HCT116 (cell line): ENCODE results near the gene PMS1. TPM values are rescaled to one million over a fixed set of nuclear protein-coding genes. Genes with fewer than 3 reads are reported as not detected.

Experiments
- ATAC-seq: fragments of 200-7000 bp; cut with Tn5 transposase; 2 replicates; pipeline ENCODE4 v1.9.1; 2020; ENCODE audit warnings: mild to moderate bottlenecking, moderate library complexity
- BruUV-seq: library from RNA; stranded (reverse); fragments of 400-500 nt; replicated peaks from 2 replicates; lab custom pipeline; 2021; lab: Mats Ljungman, UMichigan
- CTCF ChIA-PET: fragments of 300-600 bp; sonication (Branson Sonifier 250); formaldehyde crosslinking; loops from one replicate; lab custom pipeline; 2021; ENCODE audit warnings: antibody characterized with exemption; lab: Charles Lee
- POLR2A ChIA-PET: fragments of 300-600, 350-600 bp; sonication (Branson Sonifier 250); formaldehyde crosslinking; loops from one replicate; lab custom pipeline; 2021; ENCODE audit warnings: antibody characterized with exemption; lab: Charles Lee
- RAD21 ChIA-PET, 2 experiments: fragments of 300-600 bp; sonication (Branson Sonifier 250); formaldehyde crosslinking; loops; one replicate each; lab custom pipeline; 2023; ENCODE audit warnings: low total read pairs in 2 of 2; ENCODE audit not compliant: uncharacterized antibody in 2 of 2, unreplicated experiment in 2 of 2, low non-redundant PET in 1 of 2; lab: Charles Lee
- DNase-seq: peaks from one replicate; pipeline ENCODE4 v3.0.0-alpha.2; 2010; ENCODE audit warnings: low read depth, low spot score
- H2AFZ ChIP-seq: fragments of 200-600 bp; shearing (Covaris generic), sonication (generic); 2 replicates; pipeline ENCODE4 v1.6.1; 2017; ENCODE audit warnings: low read depth, mixed run types, mixed read lengths, antibody characterized with exemption, low read length; ENCODE audit not compliant: poor library complexity, severe bottlenecking
- H3K27ac ChIP-seq: 2 replicates; pipeline ENCODE4 v1.5.1; 2012; ENCODE audit warnings: low read depth, low read length
- H3K27me3 ChIP-seq: fragments of 200-600 bp; sonication (generic); 2 replicates; pipeline ENCODE4 v1.6.1; 2016; ENCODE audit warnings: mixed run types, low read length, mixed read lengths; ENCODE audit not compliant: insufficient read depth
- H3K36me3 ChIP-seq, 2 experiments: fragments of 200-500 bp in 1 of 2; fragments of 200-600 bp in 1 of 2; sonication (Bioruptor generic) in 1 of 2; sonication (generic) in 1 of 2; 2 replicates each; pipeline versions ENCODE4 v1.5.1 to v1.6.1; 2014 to 2016; ENCODE audit warnings: low read length in 2 of 2, inconsistent platforms in 1 of 2, mixed read lengths in 1 of 2, mixed run types in 1 of 2; ENCODE audit not compliant: insufficient read depth in 2 of 2, control insufficient read depth in 1 of 2
- H3K4me1 ChIP-seq, 2 experiments: fragments of 200-600 bp in 1 of 2; sonication (generic) in 1 of 2; 2 replicates each; pipeline versions ENCODE4 v1.5.1 to v1.6.1; 2012 to 2017; ENCODE audit warnings: low read length in 2 of 2, inconsistent platforms in 1 of 2, mild to moderate bottlenecking in 1 of 2, mixed read lengths in 1 of 2, mixed run types in 1 of 2, moderate library complexity in 1 of 2; ENCODE audit not compliant: insufficient read depth in 2 of 2, control insufficient read depth in 1 of 2
- H3K4me2 ChIP-seq: fragments of 200-600 bp; sonication (generic); 2 replicates; pipeline ENCODE4 v1.6.1; 2017; ENCODE audit warnings: mixed run types, low read length, mixed read lengths
- H3K4me3 ChIP-seq, 2 experiments: fragments of 200-600 bp in 1 of 2; sonication (generic) in 1 of 2; replicated peaks in 1 of 2; 2 replicates each; pipeline ENCODE4 v1.5.1; 2011 to 2016; ENCODE audit warnings: low read length in 2 of 2, control low read depth in 1 of 2, low read depth in 1 of 2, mild to moderate bottlenecking in 1 of 2, mixed read lengths in 1 of 2, mixed run types in 1 of 2
- H3K79me2 ChIP-seq: fragments of 200-600 bp; sonication (generic); 2 replicates; pipeline ENCODE4 v1.6.1; 2017; ENCODE audit warnings: mild to moderate bottlenecking, mixed run types, low read length, moderate library complexity, mixed read lengths; ENCODE audit not compliant: insufficient read depth
- H3K9ac ChIP-seq: fragments of 200-600 bp; sonication (generic); 2 replicates; pipeline ENCODE4 v1.6.1; 2016; ENCODE audit warnings: low read length, mixed read lengths
- H3K9me2 ChIP-seq: fragments of 200-600 bp; sonication (generic), shearing (Covaris generic); 2 replicates; pipeline ENCODE4 v1.6.1; 2017; ENCODE audit warnings: mixed run types, mild to moderate bottlenecking, moderate library complexity; ENCODE audit not compliant: insufficient read depth
- H3K9me3 ChIP-seq, 2 experiments: fragments of 200-500 bp in 1 of 2; fragments of 200-600 bp in 1 of 2; sonication (Bioruptor generic) in 1 of 2; sonication (generic) in 1 of 2; 2 replicates each; pipeline ENCODE4 v1.6.1; 2014 to 2017; ENCODE audit warnings: low read length in 2 of 2, mixed read lengths in 2 of 2, inconsistent platforms in 1 of 2, low read depth in 1 of 2, mild to moderate bottlenecking in 1 of 2, mixed run types in 1 of 2, moderate library complexity in 1 of 2; ENCODE audit not compliant: control insufficient read depth in 1 of 2, insufficient read depth in 1 of 2
- H4K20me1 ChIP-seq: fragments of 200-600 bp; sonication (generic), shearing (Covaris generic); 2 replicates; pipeline ENCODE4 v1.6.1; 2017; ENCODE audit warnings: mixed run types, mild to moderate bottlenecking, moderate library complexity; ENCODE audit not compliant: insufficient read depth
- CBX3 ChIP-seq: IDR thresholded peaks from 2 replicates; pipeline ENCODE4 v1.6.1; 2012; ENCODE audit warnings: low read depth
- EZH2 ChIP-seq: fragments of 200-600 bp; sonication (generic); IDR thresholded peaks from 2 replicates; pipeline ENCODE4 v1.6.1; 2017; ENCODE audit warnings: antibody characterized with exemption, mixed run types
- EZH2phosphoT487 ChIP-seq: fragments of 200-600 bp; IDR thresholded peaks from 2 replicates; pipeline ENCODE4 v1.6.1; 2018; ENCODE audit warnings: antibody characterized with exemption, borderline replicate concordance
- JUND ChIP-seq: IDR thresholded peaks from 2 replicates; pipeline ENCODE4 v1.6.1; 2012
- RAD21 ChIP-seq: IDR thresholded peaks from 2 replicates; pipeline ENCODE4 v1.6.1; 2012; ENCODE audit warnings: low read depth, mild to moderate bottlenecking
- SIN3A ChIP-seq: IDR thresholded peaks from 2 replicates; pipeline ENCODE4 v1.6.1; 2012; ENCODE audit warnings: low read depth
- TCF7L2 ChIP-seq: IDR thresholded peaks from 2 replicates; pipeline ENCODE4 v1.7.0; 2011; ENCODE audit warnings: borderline replicate concordance, inconsistent platforms; ENCODE audit not compliant: insufficient read depth, insufficient read length; ENCODE audit errors: extremely low read depth
- YY1 ChIP-seq: IDR thresholded peaks from 2 replicates; pipeline ENCODE4 v1.6.1; 2011; ENCODE audit warnings: low read length, low read depth, moderate library complexity, mild to moderate bottlenecking; ENCODE audit not compliant: insufficient replicate concordance; ENCODE audit errors: extremely low read depth
- ZFX ChIP-seq: fragments of 450-650 bp; IDR thresholded peaks from 2 replicates; pipeline ENCODE4 v1.6.1; 2017
- intact Hi-C: fragments of 100-400 bp; cut with micrococcal nuclease; formaldehyde crosslinking; loops from 2 replicates; pipeline ENCODE4 v1.10.0; 2022
- total RNA-seq: library from RNA; stranded (reverse); gene quantifications from one replicate; pipeline ENCODE4 v1.2.1, GENCODE V29; 2021; ENCODE audit not compliant: unreplicated experiment
- TF ChIP-seq, protein P1 (sequence below), 3 experiments: fragments of 200-600 bp in 1 of 3; sonication (generic) in 1 of 3; IDR thresholded peaks in 2 of 3; conservative IDR thresholded peaks in 1 of 3; 2 replicates each; pipeline ENCODE4 v1.5.1; 2012 to 2017; ENCODE audit warnings: low read depth in 2 of 3, low read length in 2 of 3, antibody characterized with exemption in 1 of 3, borderline replicate concordance in 1 of 3, control low read depth in 1 of 3, mild to moderate bottlenecking in 1 of 3, mixed read lengths in 1 of 3, mixed run types in 1 of 3, moderate library complexity in 1 of 3; ENCODE audit not compliant: insufficient read depth in 1 of 3

The PMS1 gene
- total RNA-seq, 1 experiment from 2014 or later: 53.2 TPM

DNA sequence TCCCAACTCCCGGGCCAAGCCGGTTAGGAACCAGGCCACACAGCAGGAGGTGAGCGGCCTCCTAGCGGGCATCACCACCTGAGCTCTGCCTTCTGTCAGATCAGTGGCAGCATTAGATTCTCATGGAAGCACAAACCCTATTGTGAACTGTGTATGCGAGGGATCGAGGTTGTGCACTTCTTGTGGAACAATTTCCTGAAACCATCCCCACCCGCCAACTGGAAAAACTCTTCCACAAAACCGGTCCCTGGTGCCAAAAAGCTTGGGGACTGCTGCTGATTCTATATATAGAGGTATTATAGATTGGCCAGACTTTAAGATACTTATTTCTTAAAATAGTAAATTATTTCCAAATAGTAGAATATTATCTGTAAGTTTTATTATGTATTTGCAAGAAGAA is 89.4 kb downstream of the PMS1 start:
- CTCF ChIA-PET: no interaction called here
- RAD21 ChIA-PET: no interaction called here

DNA sequence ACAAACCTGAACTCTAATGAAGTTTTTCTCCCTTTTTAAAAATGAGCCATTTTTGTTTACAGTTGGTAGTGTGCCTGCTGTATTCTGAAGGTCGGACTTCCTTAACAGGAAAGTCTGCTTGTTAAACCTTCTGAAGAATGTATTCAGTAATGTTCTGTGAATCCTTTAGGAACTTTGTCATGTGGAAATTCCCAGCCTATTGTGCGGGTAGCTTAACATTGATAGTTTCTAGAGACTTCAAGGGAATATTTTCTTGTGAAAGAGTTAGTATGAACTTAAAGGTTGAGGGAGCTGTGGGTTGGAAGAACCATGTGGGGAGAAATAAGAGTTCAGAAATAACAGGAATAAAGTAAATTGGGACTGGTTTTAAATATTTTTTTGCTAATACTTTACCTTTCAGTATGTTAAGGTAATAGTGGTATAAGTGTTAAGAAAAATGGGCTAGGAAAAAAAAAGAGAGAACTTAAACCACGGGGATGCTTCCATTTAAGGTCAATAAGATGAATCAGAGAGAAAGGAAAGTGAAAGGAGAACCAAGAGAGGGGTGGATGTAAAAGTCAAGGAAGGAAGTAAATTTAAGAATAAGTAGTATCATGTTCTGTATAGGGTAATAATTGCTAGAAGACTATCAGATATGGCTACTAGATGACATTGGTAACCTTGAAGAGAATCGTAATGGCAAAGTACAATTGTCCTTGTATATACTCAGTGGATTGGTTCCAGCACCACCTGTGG is 90.5 kb downstream of the PMS1 start:
- BruUV-seq: no TSS peak
- ChIA-PET POLR2A (no interaction called here), RAD21 (no interaction called here), CTCF (no interaction called here)
- no peak overlapping the region for H3K4me3 ChIP-seq
- intact Hi-C loops: no loop called here
- DNase-seq (no peak), ATAC-seq (no peak)
- no peak overlapping the region for H2AFZ ChIP-seq
- peaks cover 0 to 3% of the 10 kb centered on the region in 2 experiments; a peak in 2 of 4 replicates for H3K36me3 ChIP-seq
- H3K4me2 ChIP-seq: no peak overlapping the region
- H3K9me3 ChIP-seq: no peaks in the 10 kb centered on the region
- no peaks in the 10 kb centered on the region for H3K27me3 ChIP-seq
- H3K9me2 ChIP-seq: no peaks in the 10 kb centered on the region
- no peaks in the 10 kb centered on the region for H3K79me2 ChIP-seq
- H4K20me1 ChIP-seq: no peaks in the 10 kb centered on the region
- no peak overlapping the region for H3K9ac ChIP-seq
- no peaks in the 10 kb centered on the region for H3K4me1 ChIP-seq
- no peak overlapping the region for H3K27ac ChIP-seq
- TF ChIP-seq CBX3 (no peak), EZH2 (no peak), SIN3A (no peak), YY1 (no peak), RAD21 (no peak), TCF7L2 (no peak), JUND (no peak)
- TF ChIP-seq, protein P1, sequence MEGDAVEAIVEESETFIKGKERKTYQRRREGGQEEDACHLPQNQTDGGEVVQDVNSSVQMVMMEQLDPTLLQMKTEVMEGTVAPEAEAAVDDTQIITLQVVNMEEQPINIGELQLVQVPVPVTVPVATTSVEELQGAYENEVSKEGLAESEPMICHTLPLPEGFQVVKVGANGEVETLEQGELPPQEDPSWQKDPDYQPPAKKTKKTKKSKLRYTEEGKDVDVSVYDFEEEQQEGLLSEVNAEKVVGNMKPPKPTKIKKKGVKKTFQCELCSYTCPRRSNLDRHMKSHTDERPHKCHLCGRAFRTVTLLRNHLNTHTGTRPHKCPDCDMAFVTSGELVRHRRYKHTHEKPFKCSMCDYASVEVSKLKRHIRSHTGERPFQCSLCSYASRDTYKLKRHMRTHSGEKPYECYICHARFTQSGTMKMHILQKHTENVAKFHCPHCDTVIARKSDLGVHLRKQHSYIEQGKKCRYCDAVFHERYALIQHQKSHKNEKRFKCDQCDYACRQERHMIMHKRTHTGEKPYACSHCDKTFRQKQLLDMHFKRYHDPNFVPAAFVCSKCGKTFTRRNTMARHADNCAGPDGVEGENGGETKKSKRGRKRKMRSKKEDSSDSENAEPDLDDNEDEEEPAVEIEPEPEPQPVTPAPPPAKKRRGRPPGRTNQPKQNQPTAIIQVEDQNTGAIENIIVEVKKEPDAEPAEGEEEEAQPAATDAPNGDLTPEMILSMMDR (IDR thresholded peaks at IDR 0.05 in 2 of 3, conservative IDR thresholded peaks at IDR 0.05 in 1 of 3; ENCODE audit: borderline replicate concordance in 1 of 3, insufficient read depth in 1 of 3, low read depth in 2 of 3, low read length in 2 of 3): no peak

More for the DNA sequence above, 89.4 kb downstream of the PMS1 start:
- Histone ChIP-seq H3K27me3 (no peaks in the 10 kb centered on the region), H3K79me2 (no peaks in the 10 kb centered on the region), H3K9me2 (no peaks in the 10 kb centered on the region), H3K4me3 (no peak overlapping the region), H3K9ac (no peak overlapping the region), H3K36me3 (peaks cover 0 to 3% of the 10 kb centered on the region in 2 experiments; a peak in 2 of 4 replicates), H3K4me1 (no peaks in the 10 kb centered on the region), H3K4me2 (no peak overlapping the region), H3K9me3 (no peaks in the 10 kb centered on the region), H4K20me1 (no peaks in the 10 kb centered on the region), H2AFZ (no peak overlapping the region), H3K27ac (no peak overlapping the region)
- POLR2A ChIA-PET: no interaction called here
- DNase-seq: no peak
- no peak for ATAC-seq
- no TSS peak for BruUV-seq
- TF ChIP-seq, protein P1 (IDR thresholded peaks at IDR 0.05 in 2 of 3, conservative IDR thresholded peaks at IDR 0.05 in 1 of 3; ENCODE audit: borderline replicate concordance in 1 of 3, insufficient read depth in 1 of 3, low read depth in 2 of 3, low read length in 2 of 3): no peak
- TF ChIP-seq ZFX: no peak
- no peak for TF ChIP-seq TCF7L2
- no peak for TF ChIP-seq EZH2phosphoT487
- intact Hi-C loops: no loop called here
